CD4-positive, alpha-beta memory T cell (primary cell): ENCODE data around the gene PIEZO2. TPM values are rescaled to one million over a fixed set of nuclear protein-coding genes. Genes with fewer than 3 reads are reported as not detected.

ENCODE experiments used
- CTCF ChIA-PET: fragments of 350-600 bp; sonication (Branson Sonifier 250); formaldehyde crosslinking; loops from one replicate; lab custom pipeline; 2021; ENCODE audit warnings: inconsistent platforms; ENCODE audit not compliant: partially characterized antibody; lab: Charles Lee
- POLR2A ChIA-PET: fragments of 350-600 bp; sonication (Branson Sonifier 250); formaldehyde crosslinking; loops from one replicate; lab custom pipeline; 2021; ENCODE audit not compliant: partially characterized antibody; lab: Charles Lee
- DNase-seq, 5 donors: peaks; one replicate each; pipeline versions ENCODE4 v3.0.0 to v3.0.0-alpha.2; 2020 to 2022; ENCODE audit warnings: mixed read lengths in 1 of 5
- H3K27ac ChIP-seq: one replicate; pipeline ENCODE4 v1.7.0; 2013; ENCODE audit warnings: low read depth, low read length
- H3K27me3 ChIP-seq: 2 replicates; pipeline ENCODE4 v1.7.0; 2013; ENCODE audit warnings: mild to moderate bottlenecking, low read length, moderate library complexity; ENCODE audit not compliant: insufficient read depth
- H3K36me3 ChIP-seq: 2 replicates; pipeline ENCODE4 v1.7.0; 2013; ENCODE audit warnings: mild to moderate bottlenecking, low read length, moderate library complexity; ENCODE audit not compliant: insufficient read depth
- H3K4me1 ChIP-seq: 2 replicates; pipeline ENCODE4 v1.7.0; 2013; ENCODE audit warnings: mild to moderate bottlenecking, low read length, moderate library complexity; ENCODE audit not compliant: insufficient read depth
- H3K4me3 ChIP-seq, 2 donors: one replicate each; pipeline ENCODE4 v1.7.0; 2013; ENCODE audit warnings: low read length in 2 of 2, mild to moderate bottlenecking in 1 of 2
- H3K9me3 ChIP-seq, 2 donors: one replicate each; pipeline ENCODE4 v1.7.0; 2013; ENCODE audit warnings: low read length in 2 of 2, control low read depth in 1 of 2; ENCODE audit not compliant: control insufficient read depth in 1 of 2
- H3K27ac Mint-ChIP-seq, 7 donors: one replicate each; pipeline ENCODE4 v1.8.0; 2020 to 2021; ENCODE audit warnings: mixed read lengths in 7 of 7, mild to moderate bottlenecking in 6 of 7, inconsistent platforms in 3 of 7, moderate library complexity in 3 of 7
- H3K27me3 Mint-ChIP-seq, 2 donors: one replicate each; pipeline ENCODE4 v1.8.0; 2020 to 2021; ENCODE audit warnings: mixed read lengths in 2 of 2
- H3K36me3 Mint-ChIP-seq, 2 donors: one replicate each; pipeline ENCODE4 v1.8.0; 2020 to 2021; ENCODE audit warnings: mixed read lengths in 2 of 2, inconsistent platforms in 1 of 2, mild to moderate bottlenecking in 1 of 2
- H3K4me1 Mint-ChIP-seq, 4 donors: one replicate each; pipeline ENCODE4 v1.8.0; 2020 to 2021; ENCODE audit warnings: mixed read lengths in 4 of 4, mild to moderate bottlenecking in 1 of 4
- H3K4me3 Mint-ChIP-seq, 8 donors: one replicate each; pipeline ENCODE4 v1.8.0; 2020 to 2021; ENCODE audit warnings: mixed read lengths in 8 of 8, mild to moderate bottlenecking in 7 of 8, moderate library complexity in 6 of 8, inconsistent platforms in 3 of 8
- H3K9me3 Mint-ChIP-seq, 8 donors: one replicate each; pipeline ENCODE4 v1.8.0; 2020 to 2021; ENCODE audit warnings: mixed read lengths in 8 of 8, mild to moderate bottlenecking in 5 of 8, inconsistent platforms in 3 of 8, moderate library complexity in 1 of 8
- intact Hi-C: fragments of 100-400 bp; cut with micrococcal nuclease; formaldehyde crosslinking; loops from one replicate; pipeline ENCODE4 v1.15.1; 2023
- polyA plus RNA-seq, 2 donors: library from polyadenylated mRNA; unstranded; fragments of 300-500 nt; fragmentation: Illumina TruSeq; gene quantifications; one replicate each; pipeline ENCODE4 v1.2.3, GENCODE V29; 2021
- total RNA-seq, 2 experiments: library from RNA; stranded (reverse); gene quantifications; one replicate each; pipeline ENCODE4 v1.2.3, GENCODE V29; 2021

Gene PIEZO2
- total and polyA plus RNA-seq, 4 experiments from 2014 or later: not detected

DNA sequence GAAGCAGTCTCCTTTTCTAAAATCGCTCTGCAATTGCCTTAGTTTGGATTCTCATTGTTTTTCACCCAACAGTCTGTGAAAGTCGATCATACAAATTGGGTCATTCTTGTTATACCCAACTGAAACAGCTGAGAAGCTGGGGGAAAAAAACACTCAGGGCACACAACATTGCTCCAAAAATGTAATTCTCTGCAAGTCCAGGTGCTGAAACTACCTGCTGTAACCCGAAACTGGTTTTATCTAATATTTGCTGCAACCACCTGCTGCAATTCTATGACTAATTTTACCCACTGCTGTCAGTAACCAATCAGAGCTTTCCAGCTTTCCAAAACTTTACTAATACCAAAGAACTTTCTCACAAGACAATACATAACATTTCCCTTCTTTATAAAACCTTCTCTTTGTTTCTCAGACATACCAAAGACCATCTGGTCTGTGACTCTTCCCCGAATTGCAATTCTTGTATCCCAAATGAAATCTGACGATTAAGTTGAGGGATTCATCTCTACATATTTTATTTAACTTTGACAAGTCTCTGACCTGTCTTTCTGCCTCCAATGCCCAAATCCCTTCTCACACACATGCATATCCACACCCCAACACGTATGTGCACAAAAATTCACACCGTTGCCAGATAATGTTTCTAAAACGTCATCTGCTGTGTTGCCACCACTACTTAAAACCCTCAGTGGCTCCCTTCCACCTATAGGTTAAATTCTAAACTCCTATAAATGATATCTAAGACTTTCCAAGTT lies 198.3 kb downstream of the PIEZO2 start:
- Mint-ChIP-seq H3K4me3 (no peak overlapping the region), H3K36me3 (no peaks in the 10 kb centered on the region), H3K27ac (no peak overlapping the region), H3K9me3 (peaks cover 0 to 14% (median 4%) of the 10 kb centered on the region in 8 donors), H3K27me3 (peaks cover 0 to 2% of the 10 kb centered on the region in 2 donors), H3K4me1 (no peaks in the 10 kb centered on the region)
- Histone ChIP-seq H3K27me3 (no peaks in the 10 kb centered on the region), H3K4me1 (no peaks in the 10 kb centered on the region), H3K4me3 (no peak overlapping the region), H3K9me3 (no peaks in the 10 kb centered on the region), H3K36me3 (no peaks in the 10 kb centered on the region), H3K27ac (no peak overlapping the region)
- POLR2A ChIA-PET: no interaction called here
- CTCF ChIA-PET: no interaction called here
- no peak for DNase-seq
- intact Hi-C loops: no loop called here

DNA sequence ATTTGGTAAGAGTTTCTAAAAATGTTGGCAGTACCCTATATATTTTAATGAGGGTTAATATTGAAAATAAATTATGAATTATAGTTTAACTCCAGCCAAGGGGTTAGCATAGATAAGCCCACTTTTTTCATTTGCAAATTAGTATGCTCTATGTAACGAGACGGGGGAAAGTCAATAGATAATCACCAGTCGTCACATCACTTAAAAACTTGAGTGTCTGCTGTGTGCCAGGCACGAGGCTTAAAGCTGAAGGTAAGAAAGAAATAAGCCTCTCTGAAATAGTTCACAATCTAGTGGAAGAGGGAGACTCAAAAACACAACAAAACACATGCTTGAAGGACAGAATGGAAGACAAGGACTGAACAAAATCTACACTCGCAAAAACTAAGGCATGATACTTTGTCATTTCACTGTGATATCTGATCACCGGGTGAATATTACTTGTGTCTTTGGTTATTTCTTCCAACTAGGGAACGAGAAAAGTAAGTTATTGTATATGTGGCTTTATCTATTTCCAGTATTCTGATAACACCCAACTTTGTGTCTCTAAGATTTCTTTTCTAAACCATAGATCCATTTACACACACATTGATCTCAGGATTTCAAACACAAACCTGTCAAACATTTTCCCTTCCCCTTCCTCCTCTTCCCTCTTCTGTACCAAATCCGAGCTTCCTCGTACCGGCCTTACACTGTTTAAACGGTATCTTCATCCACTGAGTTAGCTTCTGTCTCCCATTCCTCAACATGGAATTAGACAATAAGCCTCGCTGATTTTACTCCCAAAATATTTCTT lies 199.1 kb downstream of the PIEZO2 start:
- Mint-ChIP-seq H3K4me3 (no peak overlapping the region), H3K27ac (no peak overlapping the region), H3K9me3 (peaks cover 0 to 22% (median 11%) of the 10 kb centered on the region in 8 donors), H3K4me1 (no peaks in the 10 kb centered on the region), H3K27me3 (peaks cover 0 to 2% of the 10 kb centered on the region in 2 donors), H3K36me3 (no peaks in the 10 kb centered on the region)
- Histone ChIP-seq H3K4me3 (no peak overlapping the region), H3K9me3 (no peaks in the 10 kb centered on the region), H3K27me3 (no peaks in the 10 kb centered on the region), H3K4me1 (no peaks in the 10 kb centered on the region), H3K27ac (no peak overlapping the region), H3K36me3 (no peaks in the 10 kb centered on the region)
- intact Hi-C loops: no loop called here
- no peak for DNase-seq
- CTCF ChIA-PET: no interaction called here
- POLR2A ChIA-PET: no interaction called here

DNA sequence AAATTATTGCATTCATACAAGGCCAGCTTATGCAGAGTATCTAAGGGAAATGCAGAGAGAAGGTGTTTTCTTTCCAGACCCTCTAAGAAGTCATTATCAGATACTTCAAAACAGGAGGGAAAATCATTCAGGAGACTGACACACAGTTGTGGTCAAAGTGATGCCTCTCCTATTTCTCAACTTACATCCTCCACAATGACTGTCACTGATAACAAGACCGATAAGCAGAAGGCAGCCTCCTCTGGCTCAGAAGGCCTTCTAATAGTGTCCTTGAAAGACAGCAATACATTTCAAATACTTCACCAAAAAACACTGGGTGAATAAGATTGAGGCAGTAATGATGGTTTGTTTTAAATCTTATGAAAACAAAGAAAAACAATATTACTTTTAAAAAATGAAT lies 199.7 kb downstream of the PIEZO2 start:
- Histone ChIP-seq H3K4me1 (no peaks in the 10 kb centered on the region), H3K27me3 (no peaks in the 10 kb centered on the region), H3K9me3 (no peaks in the 10 kb centered on the region), H3K27ac (no peak overlapping the region), H3K4me3 (no peak overlapping the region), H3K36me3 (no peaks in the 10 kb centered on the region)
- ChIA-PET POLR2A (no interaction called here), CTCF (no interaction called here)
- DNase-seq: no peak
- H3K27ac Mint-ChIP-seq: no peak overlapping the region
- intact Hi-C loops: no loop called here
- no peaks in the 10 kb centered on the region for H3K36me3 Mint-ChIP-seq
- no peaks in the 10 kb centered on the region for H3K4me1 Mint-ChIP-seq
- H3K9me3 Mint-ChIP-seq: peaks cover 0 to 27% (median 16%) of the 10 kb centered on the region in 8 donors
- no peak overlapping the region for H3K4me3 Mint-ChIP-seq
- peaks cover 0 to 2% of the 10 kb centered on the region in 2 donors for H3K27me3 Mint-ChIP-seq

DNA sequence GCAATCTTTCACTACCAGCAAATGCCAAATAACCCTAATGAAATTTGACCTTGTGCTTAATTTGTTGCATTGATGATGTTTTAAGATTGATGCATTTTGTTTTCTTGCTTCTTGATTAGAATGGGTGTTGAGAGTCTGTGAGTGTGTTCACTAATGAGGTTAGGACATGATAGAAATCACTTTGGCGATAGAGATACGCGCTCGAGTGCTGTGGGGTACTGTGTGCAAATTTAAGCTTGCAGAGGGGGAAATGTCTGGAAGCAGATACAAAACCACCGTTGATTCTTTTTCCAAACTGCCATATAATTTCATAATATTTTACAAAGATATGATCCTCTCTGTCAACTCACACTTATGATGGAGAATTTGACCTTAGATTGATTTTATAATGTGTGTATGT lies 200.9 kb downstream of the PIEZO2 start:
- no peak overlapping the region for H3K4me3 Mint-ChIP-seq
- Histone ChIP-seq H3K27ac (no peak overlapping the region), H3K9me3 (no peaks in the 10 kb centered on the region), H3K27me3 (no peaks in the 10 kb centered on the region), H3K4me1 (no peaks in the 10 kb centered on the region), H3K4me3 (no peak overlapping the region), H3K36me3 (no peaks in the 10 kb centered on the region)
- no peaks in the 10 kb centered on the region for H3K27me3 Mint-ChIP-seq
- H3K4me1 Mint-ChIP-seq: no peaks in the 10 kb centered on the region
- DNase-seq: no peak
- peaks cover 0 to 36% (median 25%) of the 10 kb centered on the region in 8 donors for H3K9me3 Mint-ChIP-seq
- CTCF ChIA-PET: no interaction called here
- intact Hi-C loops: no loop called here
- POLR2A ChIA-PET: no interaction called here
- no peaks in the 10 kb centered on the region for H3K36me3 Mint-ChIP-seq
- no peak overlapping the region for H3K27ac Mint-ChIP-seq

DNA sequence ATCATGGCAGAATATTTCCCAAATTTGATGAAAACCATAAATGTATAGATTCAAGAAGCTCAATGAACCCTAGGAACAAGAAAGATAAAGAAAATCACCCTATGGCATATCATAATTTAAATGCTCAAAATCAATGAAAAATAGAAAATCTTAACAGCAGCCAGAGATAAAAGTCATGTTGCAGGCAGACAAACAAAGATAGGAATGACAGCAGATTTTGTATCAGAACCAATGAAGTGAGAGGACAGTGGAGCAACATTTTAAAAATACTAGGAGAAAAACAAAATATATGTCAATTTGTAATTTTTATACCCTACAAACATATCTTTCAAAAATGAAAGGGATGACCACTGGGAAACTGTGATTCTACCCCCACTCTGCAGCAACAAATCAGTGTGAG lies 203.3 kb downstream of the PIEZO2 start:
- no peak for DNase-seq
- ChIA-PET POLR2A (no interaction called here), CTCF (no interaction called here)
- H3K27me3 ChIP-seq: no peaks in the 10 kb centered on the region
- Mint-ChIP-seq H3K27me3 (no peaks in the 10 kb centered on the region), H3K4me1 (no peaks in the 10 kb centered on the region), H3K27ac (no peak overlapping the region), H3K4me3 (no peak overlapping the region), H3K9me3 (peaks cover 4 to 51% (median 29%) of the 10 kb centered on the region in 8 donors), H3K36me3 (peaks cover 0 to 2% of the 10 kb centered on the region in 2 donors)
- no peaks in the 10 kb centered on the region for H3K36me3 ChIP-seq
- intact Hi-C loops: no loop called here
- no peaks in the 10 kb centered on the region for H3K4me1 ChIP-seq
- H3K4me3 ChIP-seq: no peak overlapping the region
- no peaks in the 10 kb centered on the region for H3K9me3 ChIP-seq
- no peak overlapping the region for H3K27ac ChIP-seq

DNA sequence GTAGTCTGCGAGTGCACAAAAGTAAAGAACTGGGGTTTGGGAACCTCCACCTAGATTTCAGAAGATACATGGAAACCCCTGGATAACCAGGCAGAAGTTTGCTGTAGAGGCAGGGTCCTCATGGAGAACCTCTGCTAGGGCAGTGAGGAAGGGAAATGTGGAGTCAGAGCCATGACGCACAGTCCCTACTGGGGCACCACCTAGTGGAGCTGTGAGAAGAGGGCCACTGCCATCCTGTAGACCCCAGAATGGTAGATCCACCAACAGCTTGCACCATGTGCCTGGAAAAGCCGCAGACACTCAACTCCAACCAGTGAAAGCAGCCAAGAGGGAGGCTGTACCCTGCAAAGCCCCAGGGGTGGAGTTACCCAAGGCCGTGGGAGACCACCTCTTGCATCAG lies 206.4 kb downstream of the PIEZO2 start:
- Histone ChIP-seq H3K9me3 (no peaks in the 10 kb centered on the region), H3K27me3 (no peaks in the 10 kb centered on the region), H3K36me3 (no peaks in the 10 kb centered on the region), H3K4me1 (no peaks in the 10 kb centered on the region), H3K4me3 (no peak overlapping the region), H3K27ac (no peak overlapping the region)
- POLR2A ChIA-PET: no interaction called here
- Mint-ChIP-seq H3K27ac (no peak overlapping the region), H3K4me3 (no peak overlapping the region), H3K36me3 (peaks cover 0 to 2% of the 10 kb centered on the region in 2 donors), H3K4me1 (no peaks in the 10 kb centered on the region), H3K9me3 (peaks cover 4 to 51% (median 29%) of the 10 kb centered on the region in 8 donors), H3K27me3 (peaks cover 0 to 3% of the 10 kb centered on the region in 2 donors)
- no peak for DNase-seq
- intact Hi-C loops: no loop called here
- CTCF ChIA-PET: no interaction called here

DNA sequence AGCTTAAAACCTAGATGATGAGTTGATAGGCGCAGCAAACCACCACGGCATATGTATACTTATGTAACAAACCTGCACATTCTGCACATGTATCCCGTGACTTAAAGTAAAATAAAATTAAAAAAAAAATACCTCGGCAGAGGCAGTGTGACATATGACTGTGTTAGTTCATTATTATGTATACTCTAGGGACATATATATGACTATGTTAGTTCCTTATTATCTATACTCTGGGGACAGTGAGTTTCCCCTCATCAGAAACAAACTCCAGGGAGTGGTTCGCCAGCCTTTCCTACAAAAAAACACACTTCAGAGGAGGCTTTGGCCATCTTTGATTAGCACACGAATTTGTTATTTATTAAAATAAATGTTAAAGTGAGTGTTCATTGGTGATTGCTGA lies 209.5 kb downstream of the PIEZO2 start:
- Mint-ChIP-seq H3K4me1 (no peaks in the 10 kb centered on the region), H3K36me3 (peaks cover 0 to 2% of the 10 kb centered on the region in 2 donors), H3K4me3 (no peak overlapping the region), H3K27me3 (peaks cover 0 to 3% of the 10 kb centered on the region in 2 donors), H3K9me3 (peaks cover 4 to 25% (median 14%) of the 10 kb centered on the region in 8 donors), H3K27ac (no peak overlapping the region)
- Histone ChIP-seq H3K27me3 (no peaks in the 10 kb centered on the region), H3K4me3 (no peak overlapping the region), H3K9me3 (no peaks in the 10 kb centered on the region), H3K36me3 (no peaks in the 10 kb centered on the region), H3K4me1 (no peaks in the 10 kb centered on the region), H3K27ac (no peak overlapping the region)
- intact Hi-C loops: loop anchor here (10.0 kb wide), 1 partner anchor 55 kb away; no protein-coding TSS in a partner anchor
- DNase-seq: no peak
- POLR2A ChIA-PET: no interaction called here
- CTCF ChIA-PET: no interaction called here
